HEK293 (cell line): ENCODE data around the gene NR2F2.

Experiments used
- ELK4 ChIP-seq: IDR thresholded peaks from 2 replicates; pipeline ENCODE4 v1.6.1; 2011; ENCODE audit warnings: mild to moderate bottlenecking, low read depth, low read length, borderline replicate concordance
- GLIS2 ChIP-seq: fragments of 450-650 bp; formaldehyde crosslinking; IDR thresholded peaks from 2 replicates; pipeline ENCODE4 v1.5.1; 2016; ENCODE audit warnings: missing biosample characterization, missing genetic modification characterization
- KLF16 ChIP-seq: fragments of 450-650 bp; formaldehyde crosslinking; IDR thresholded peaks from 2 replicates; pipeline ENCODE4 v1.5.1; 2017; ENCODE audit warnings: missing biosample characterization, missing genetic modification characterization
- KLF9 ChIP-seq: fragments of 450-650 bp; formaldehyde crosslinking; IDR thresholded peaks from 2 replicates; pipeline ENCODE4 v1.5.1; 2016; ENCODE audit warnings: missing biosample characterization, missing genetic modification characterization, low read depth
- RBAK ChIP-seq: fragments of 450-650 bp; formaldehyde crosslinking; IDR thresholded peaks from 2 replicates; pipeline ENCODE4 v1.5.1; 2016; ENCODE audit warnings: missing biosample characterization, missing genetic modification characterization
- ZNF211 ChIP-seq: fragments of 450-650 bp; formaldehyde crosslinking; IDR thresholded peaks from 2 replicates; pipeline ENCODE4 v1.5.1; 2016; ENCODE audit warnings: low read depth, missing biosample characterization, missing genetic modification characterization
- ZNF350 ChIP-seq: fragments of 450-650 bp; formaldehyde crosslinking; IDR thresholded peaks from 2 replicates; pipeline ENCODE4 v1.5.0; 2017; ENCODE audit warnings: missing biosample characterization, mild to moderate bottlenecking, missing genetic modification characterization
- ZNF37A ChIP-seq: fragments of 450-650 bp; IDR thresholded peaks from 2 replicates; pipeline ENCODE4 v1.5.1; 2018; ENCODE audit warnings: missing biosample characterization, missing genetic modification characterization
- ZNF510 ChIP-seq: fragments of 450-650 bp; formaldehyde crosslinking; IDR thresholded peaks from 2 replicates; pipeline ENCODE4 v1.5.1; 2018; ENCODE audit warnings: mild to moderate bottlenecking, missing genetic modification characterization, missing biosample characterization; ENCODE audit not compliant: insufficient replicate concordance
- ZNF513 ChIP-seq: fragments of 450-650 bp; IDR thresholded peaks from 2 replicates; pipeline ENCODE4 v1.5.1; 2018; ENCODE audit warnings: missing biosample characterization, missing genetic modification characterization
- ZNF521 ChIP-seq: fragments of 450-650 bp; formaldehyde crosslinking; IDR thresholded peaks from 2 replicates; pipeline ENCODE4 v1.5.1; 2017; ENCODE audit warnings: missing biosample characterization, mild to moderate bottlenecking, missing genetic modification characterization
- ZNF645 ChIP-seq: fragments of 450-650 bp; formaldehyde crosslinking; IDR thresholded peaks from 2 replicates; pipeline ENCODE4; 2016; ENCODE audit warnings: missing biosample characterization, missing genetic modification characterization
- ZNF664 ChIP-seq: fragments of 450-650 bp; formaldehyde crosslinking; IDR thresholded peaks from 2 replicates; pipeline ENCODE4 v1.5.1; 2016; ENCODE audit warnings: missing biosample characterization, missing genetic modification characterization
- ZNF707 ChIP-seq: fragments of 450-650 bp; formaldehyde crosslinking; IDR thresholded peaks from 2 replicates; pipeline ENCODE4 v1.5.1; 2016; ENCODE audit warnings: missing biosample characterization, missing genetic modification characterization
- ZNF777 ChIP-seq: fragments of 450-650 bp; formaldehyde crosslinking; IDR thresholded peaks from 2 replicates; pipeline ENCODE4 v1.5.1; 2017; ENCODE audit warnings: missing biosample characterization, missing genetic modification characterization, borderline replicate concordance
- ZNF837 ChIP-seq: fragments of 450-650 bp; formaldehyde crosslinking; IDR thresholded peaks from 2 replicates; pipeline ENCODE4 v1.5.1; 2016; ENCODE audit warnings: missing biosample characterization, missing genetic modification characterization
- ZSCAN23 ChIP-seq: fragments of 450-650 bp; formaldehyde crosslinking; IDR thresholded peaks from 2 replicates; pipeline ENCODE4 v1.5.1; 2016; ENCODE audit warnings: missing biosample characterization, missing genetic modification characterization
- ZSCAN30 ChIP-seq: fragments of 450-650 bp; IDR thresholded peaks from 2 replicates; pipeline ENCODE4 v1.5.1; 2018; ENCODE audit warnings: missing biosample characterization, mild to moderate bottlenecking, missing genetic modification characterization, moderate library complexity
- TF ChIP-seq, protein P1 (sequence below): fragments of 450-650 bp; formaldehyde crosslinking; IDR thresholded peaks from 2 replicates; pipeline ENCODE4 v1.5.1; 2016; ENCODE audit warnings: missing biosample characterization, missing genetic modification characterization, borderline replicate concordance
- TF ChIP-seq, protein P2 (sequence below): fragments of 450-650 bp; formaldehyde crosslinking; IDR thresholded peaks from 2 replicates; pipeline ENCODE4 v1.5.1; 2017; ENCODE audit warnings: missing biosample characterization, missing genetic modification characterization
- TF ChIP-seq, protein P3 (sequence below): fragments of 450-650 bp; formaldehyde crosslinking; IDR thresholded peaks from 2 replicates; pipeline ENCODE4 v1.5.1; 2016; ENCODE audit warnings: missing biosample characterization, missing genetic modification characterization
- TF ChIP-seq, protein P4 (sequence below): fragments of 450-650 bp; formaldehyde crosslinking; IDR thresholded peaks from 2 replicates; pipeline ENCODE4 v1.5.1; 2017; ENCODE audit warnings: missing biosample characterization, missing genetic modification characterization

The NR2F2 gene

DNA sequence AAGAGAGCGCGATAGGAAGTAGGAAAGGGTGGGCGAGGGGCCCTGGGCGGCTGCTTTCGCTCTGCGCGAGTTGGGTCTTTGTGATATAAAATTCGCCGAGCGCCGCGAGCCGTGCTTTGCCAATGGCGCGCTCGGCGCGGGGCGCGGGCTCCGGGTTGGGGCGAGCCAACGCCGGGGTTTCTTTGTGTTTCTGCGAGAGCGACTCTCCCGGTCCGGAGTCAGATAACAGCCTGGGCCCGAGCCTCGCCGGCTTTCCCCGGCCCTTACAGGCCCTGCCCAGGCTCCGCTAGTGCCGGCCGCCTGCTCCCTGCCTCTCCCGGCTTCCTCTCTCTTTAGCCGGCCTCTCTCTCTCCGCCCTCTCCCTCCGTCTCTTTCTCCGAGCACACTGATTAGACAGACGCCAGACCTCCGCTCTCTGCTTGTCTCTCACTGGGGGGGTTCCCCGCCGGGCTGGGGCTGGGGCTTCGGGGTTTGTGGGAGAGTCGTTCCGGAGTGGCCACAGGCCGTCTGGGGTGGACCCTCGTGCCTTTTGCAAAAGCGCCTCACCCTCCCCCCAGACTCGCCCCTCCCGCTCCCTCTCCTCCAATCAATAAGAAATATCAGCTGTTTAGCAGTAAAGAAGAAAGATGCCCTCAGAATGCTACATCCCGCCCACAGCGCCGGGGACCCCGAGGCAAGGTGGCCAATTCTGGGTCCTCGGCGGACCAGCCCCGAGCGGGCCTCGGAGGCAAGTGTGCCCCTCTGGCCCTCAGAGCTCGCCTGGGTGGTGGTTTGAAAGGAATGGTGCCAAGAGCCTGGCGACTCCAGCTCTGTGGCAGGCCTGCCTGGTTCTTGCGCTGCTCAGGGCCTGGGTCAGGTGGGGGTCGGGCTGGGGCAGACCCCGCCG lies 2.9 kb downstream of the NR2F2 start (continued):
- no peak for TF ChIP-seq ZSCAN23 (tag by site-specific recombination)
- TF ChIP-seq ZNF510 (tag by site-specific recombination): no peak
- TF ChIP-seq GLIS2 (tag by site-specific recombination): peak; percentile 58
- no peak for TF ChIP-seq ZNF37A (tag by site-specific recombination)
- TF ChIP-seq ZNF521 (tag by site-specific recombination): no peak
- TF ChIP-seq RBAK (tag by site-specific recombination): no peak
- no peak for TF ChIP-seq ZNF211 (tag by site-specific recombination)
- no peak for TF ChIP-seq ZNF664 (tag by site-specific recombination)
- TF ChIP-seq ZNF350 (tag by site-specific recombination): no peak
- TF ChIP-seq, protein P1, sequence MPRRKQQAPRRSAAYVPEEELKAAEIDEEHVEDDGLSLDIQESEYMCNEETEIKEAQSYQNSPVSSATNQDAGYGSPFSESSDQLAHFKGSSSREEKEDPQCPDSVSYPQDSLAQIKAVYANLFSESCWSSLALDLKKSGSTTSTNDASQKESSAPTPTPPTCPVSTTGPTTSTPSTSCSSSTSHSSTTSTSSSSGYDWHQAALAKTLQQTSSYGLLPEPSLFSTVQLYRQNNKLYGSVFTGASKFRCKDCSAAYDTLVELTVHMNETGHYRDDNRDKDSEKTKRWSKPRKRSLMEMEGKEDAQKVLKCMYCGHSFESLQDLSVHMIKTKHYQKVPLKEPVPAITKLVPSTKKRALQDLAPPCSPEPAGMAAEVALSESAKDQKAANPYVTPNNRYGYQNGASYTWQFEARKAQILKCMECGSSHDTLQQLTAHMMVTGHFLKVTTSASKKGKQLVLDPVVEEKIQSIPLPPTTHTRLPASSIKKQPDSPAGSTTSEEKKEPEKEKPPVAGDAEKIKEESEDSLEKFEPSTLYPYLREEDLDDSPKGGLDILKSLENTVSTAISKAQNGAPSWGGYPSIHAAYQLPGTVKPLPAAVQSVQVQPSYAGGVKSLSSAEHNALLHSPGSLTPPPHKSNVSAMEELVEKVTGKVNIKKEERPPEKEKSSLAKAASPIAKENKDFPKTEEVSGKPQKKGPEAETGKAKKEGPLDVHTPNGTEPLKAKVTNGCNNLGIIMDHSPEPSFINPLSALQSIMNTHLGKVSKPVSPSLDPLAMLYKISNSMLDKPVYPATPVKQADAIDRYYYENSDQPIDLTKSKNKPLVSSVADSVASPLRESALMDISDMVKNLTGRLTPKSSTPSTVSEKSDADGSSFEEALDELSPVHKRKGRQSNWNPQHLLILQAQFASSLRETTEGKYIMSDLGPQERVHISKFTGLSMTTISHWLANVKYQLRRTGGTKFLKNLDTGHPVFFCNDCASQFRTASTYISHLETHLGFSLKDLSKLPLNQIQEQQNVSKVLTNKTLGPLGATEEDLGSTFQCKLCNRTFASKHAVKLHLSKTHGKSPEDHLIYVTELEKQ: no peak
- no peak for TF ChIP-seq ZNF513 (tag by site-specific recombination)
- TF ChIP-seq ZSCAN30 (tag by site-specific recombination): 0 out of 2 replicates have a peak, but pooled peaks have one; percentile 2
- TF ChIP-seq, protein P2, sequence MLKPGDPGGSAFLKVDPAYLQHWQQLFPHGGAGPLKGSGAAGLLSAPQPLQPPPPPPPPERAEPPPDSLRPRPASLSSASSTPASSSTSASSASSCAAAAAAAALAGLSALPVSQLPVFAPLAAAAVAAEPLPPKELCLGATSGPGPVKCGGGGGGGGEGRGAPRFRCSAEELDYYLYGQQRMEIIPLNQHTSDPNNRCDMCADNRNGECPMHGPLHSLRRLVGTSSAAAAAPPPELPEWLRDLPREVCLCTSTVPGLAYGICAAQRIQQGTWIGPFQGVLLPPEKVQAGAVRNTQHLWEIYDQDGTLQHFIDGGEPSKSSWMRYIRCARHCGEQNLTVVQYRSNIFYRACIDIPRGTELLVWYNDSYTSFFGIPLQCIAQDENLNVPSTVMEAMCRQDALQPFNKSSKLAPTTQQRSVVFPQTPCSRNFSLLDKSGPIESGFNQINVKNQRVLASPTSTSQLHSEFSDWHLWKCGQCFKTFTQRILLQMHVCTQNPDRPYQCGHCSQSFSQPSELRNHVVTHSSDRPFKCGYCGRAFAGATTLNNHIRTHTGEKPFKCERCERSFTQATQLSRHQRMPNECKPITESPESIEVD (tag by site-specific recombination): no peak
- no peak for TF ChIP-seq ZNF645 (tag by site-specific recombination)
- TF ChIP-seq KLF9 (tag by site-specific recombination): no peak
- TF ChIP-seq KLF16 (tag by site-specific recombination): no peak
- TF ChIP-seq, protein P3, sequence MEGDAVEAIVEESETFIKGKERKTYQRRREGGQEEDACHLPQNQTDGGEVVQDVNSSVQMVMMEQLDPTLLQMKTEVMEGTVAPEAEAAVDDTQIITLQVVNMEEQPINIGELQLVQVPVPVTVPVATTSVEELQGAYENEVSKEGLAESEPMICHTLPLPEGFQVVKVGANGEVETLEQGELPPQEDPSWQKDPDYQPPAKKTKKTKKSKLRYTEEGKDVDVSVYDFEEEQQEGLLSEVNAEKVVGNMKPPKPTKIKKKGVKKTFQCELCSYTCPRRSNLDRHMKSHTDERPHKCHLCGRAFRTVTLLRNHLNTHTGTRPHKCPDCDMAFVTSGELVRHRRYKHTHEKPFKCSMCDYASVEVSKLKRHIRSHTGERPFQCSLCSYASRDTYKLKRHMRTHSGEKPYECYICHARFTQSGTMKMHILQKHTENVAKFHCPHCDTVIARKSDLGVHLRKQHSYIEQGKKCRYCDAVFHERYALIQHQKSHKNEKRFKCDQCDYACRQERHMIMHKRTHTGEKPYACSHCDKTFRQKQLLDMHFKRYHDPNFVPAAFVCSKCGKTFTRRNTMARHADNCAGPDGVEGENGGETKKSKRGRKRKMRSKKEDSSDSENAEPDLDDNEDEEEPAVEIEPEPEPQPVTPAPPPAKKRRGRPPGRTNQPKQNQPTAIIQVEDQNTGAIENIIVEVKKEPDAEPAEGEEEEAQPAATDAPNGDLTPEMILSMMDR (tag by site-specific recombination): no peak
- TF ChIP-seq ZNF777: no peak
- TF ChIP-seq ZNF707 (tag by site-specific recombination): no peak
- no peak for TF ChIP-seq ZNF837 (tag by site-specific recombination)
- TF ChIP-seq, protein P4, sequence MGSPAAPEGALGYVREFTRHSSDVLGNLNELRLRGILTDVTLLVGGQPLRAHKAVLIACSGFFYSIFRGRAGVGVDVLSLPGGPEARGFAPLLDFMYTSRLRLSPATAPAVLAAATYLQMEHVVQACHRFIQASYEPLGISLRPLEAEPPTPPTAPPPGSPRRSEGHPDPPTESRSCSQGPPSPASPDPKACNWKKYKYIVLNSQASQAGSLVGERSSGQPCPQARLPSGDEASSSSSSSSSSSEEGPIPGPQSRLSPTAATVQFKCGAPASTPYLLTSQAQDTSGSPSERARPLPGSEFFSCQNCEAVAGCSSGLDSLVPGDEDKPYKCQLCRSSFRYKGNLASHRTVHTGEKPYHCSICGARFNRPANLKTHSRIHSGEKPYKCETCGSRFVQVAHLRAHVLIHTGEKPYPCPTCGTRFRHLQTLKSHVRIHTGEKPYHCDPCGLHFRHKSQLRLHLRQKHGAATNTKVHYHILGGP (tag by site-specific recombination): no peak
- TF ChIP-seq ELK4: no peak
